ENCODE data around the gene MTHFSD. TPM values are rescaled to one million over a fixed set of nuclear protein-coding genes. Genes with fewer than 3 reads are reported as not detected.

MTHFSD gene
- total RNA-seq, 6 experiments from 2014 or later, result 5.9 to 11.6 (median 9.0) TPM

DNA sequence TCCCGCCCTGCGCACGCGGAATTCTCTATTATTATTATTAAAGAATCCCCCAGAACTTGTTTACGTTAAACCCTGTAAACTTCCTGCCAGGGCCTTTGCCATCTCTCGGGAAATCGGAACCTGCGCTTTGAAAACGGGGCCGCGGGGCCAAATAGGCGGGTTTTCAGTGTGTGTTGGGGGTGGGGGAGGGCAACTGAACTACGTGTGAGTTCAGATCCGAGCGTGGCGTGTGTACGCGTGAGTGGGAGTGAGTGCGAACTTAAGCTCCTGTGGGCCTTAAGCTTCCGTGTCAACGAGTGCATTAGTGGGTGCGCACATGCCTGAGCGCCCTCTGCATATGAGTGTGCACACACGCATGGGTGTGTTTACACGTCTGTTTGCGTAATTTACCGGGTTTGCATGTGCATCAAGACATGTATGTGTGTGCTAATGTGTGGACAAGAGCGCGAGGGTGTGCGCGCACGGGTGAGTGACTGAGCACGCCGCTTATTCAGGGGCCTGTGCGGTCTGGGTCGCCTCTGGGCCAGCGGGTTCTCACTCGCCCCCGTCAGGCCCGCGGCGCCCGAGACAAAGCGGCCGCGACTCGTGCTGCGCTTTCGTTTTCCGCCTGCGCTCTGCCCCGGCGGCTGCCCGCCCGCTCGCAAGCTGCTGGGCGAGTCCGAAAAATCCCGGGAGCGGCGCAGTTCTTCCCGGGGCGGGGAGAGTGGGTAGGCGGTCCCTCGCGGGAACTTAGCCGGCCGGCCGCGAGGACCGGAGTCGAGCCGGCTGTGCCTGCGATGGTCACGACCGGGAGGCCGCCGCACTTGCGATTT is 45.9 kb downstream of the MTHFSD start:
- H3K4me1 ChIP-seq, result peaks cover 0 to 22% (median 0%) of the 10 kb centered on the region in 4 donors
- intact Hi-C loops (cut with DNase I), result no loop called here
- 0% methylated on average over 26 of the region's 79 CpGs for WGBS (ENCODE audit: insufficient coverage, low coverage, low lambda C conversion rate, missing lambda C conversion rate)

DNA sequence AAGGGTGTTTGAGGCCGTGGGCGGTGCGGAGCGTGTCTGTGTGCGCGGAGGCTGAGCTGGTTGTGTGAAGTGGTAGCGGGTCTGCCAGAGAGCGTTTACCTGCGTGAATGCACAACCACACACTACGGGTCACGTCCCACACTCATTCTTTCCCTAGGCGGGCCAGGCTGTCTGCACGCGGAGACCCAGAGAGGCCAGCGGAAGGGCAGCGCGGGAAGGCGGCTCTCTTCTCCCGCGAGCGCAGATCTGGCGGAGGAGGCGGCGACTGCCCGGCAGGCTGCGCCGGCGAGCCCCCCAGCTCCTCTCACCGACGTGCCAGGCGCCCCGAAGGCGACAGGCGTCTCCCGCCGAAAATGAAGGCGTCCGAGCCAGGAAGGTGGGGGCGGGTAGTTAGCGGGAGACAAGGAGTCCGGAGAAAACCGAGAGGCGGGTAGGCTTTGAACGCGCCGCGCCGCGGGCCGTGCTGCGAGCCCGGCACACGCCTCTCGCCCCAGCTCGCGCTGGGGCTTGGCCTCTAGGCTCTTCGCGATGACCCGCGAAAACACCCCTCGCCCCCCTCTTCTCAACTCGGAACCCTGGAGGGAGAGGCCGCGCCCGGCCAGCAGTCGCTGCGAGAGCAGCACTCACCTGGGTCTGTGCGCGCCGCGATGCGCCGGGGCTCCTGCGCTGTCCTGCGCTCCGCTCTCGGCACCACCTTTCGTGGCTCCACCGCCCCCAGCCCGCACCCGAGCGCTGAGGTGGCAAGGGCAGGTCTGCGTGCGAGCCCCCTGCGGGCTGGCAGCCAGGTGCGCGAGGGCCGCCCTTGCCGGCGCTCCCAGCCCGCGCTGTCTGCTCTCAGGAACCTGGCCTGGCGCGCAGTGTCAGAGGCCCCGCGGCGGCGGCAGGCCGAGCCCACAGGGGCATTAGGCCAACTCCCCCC is 46.7 kb downstream of the MTHFSD start:
- DNase-seq, result no peak
- no peaks in the 10 kb centered on the region for H3K36me3 ChIP-seq
- H3K4me3 ChIP-seq, result peak overlapping the region; percentile 14 to 46 (median 44)
- intact Hi-C loops (cut with DNase I), result no loop called here
- 0% methylated on average over 6 of the region's 99 CpGs for WGBS (ENCODE audit: insufficient coverage, low coverage, low lambda C conversion rate, missing lambda C conversion rate)
- TF ChIP-seq, protein P1, sequence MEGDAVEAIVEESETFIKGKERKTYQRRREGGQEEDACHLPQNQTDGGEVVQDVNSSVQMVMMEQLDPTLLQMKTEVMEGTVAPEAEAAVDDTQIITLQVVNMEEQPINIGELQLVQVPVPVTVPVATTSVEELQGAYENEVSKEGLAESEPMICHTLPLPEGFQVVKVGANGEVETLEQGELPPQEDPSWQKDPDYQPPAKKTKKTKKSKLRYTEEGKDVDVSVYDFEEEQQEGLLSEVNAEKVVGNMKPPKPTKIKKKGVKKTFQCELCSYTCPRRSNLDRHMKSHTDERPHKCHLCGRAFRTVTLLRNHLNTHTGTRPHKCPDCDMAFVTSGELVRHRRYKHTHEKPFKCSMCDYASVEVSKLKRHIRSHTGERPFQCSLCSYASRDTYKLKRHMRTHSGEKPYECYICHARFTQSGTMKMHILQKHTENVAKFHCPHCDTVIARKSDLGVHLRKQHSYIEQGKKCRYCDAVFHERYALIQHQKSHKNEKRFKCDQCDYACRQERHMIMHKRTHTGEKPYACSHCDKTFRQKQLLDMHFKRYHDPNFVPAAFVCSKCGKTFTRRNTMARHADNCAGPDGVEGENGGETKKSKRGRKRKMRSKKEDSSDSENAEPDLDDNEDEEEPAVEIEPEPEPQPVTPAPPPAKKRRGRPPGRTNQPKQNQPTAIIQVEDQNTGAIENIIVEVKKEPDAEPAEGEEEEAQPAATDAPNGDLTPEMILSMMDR (IDR thresholded peaks at IDR 0.05), result no peak
- TF ChIP-seq POLR2A (IDR thresholded peaks at IDR 0.05), result no peak
- ATAC-seq, result no peak
- H3K9me3 ChIP-seq, result no peaks in the 10 kb centered on the region
- peak overlapping the region; percentile 36 to 65 (median 51) for H3K27ac ChIP-seq
- H3K4me1 ChIP-seq, result peaks cover 0 to 22% (median 0%) of the 10 kb centered on the region in 4 donors
- H3K27me3 ChIP-seq, result peaks cover 0 to 49% of the 10 kb centered on the region in 2 donors

More for the DNA sequence above, 45.9 kb downstream of the MTHFSD start:
- H3K27ac ChIP-seq, result peak overlapping the region; percentile 36 to 51 (median 44)
- ATAC-seq (peak; percentile 41 to 67 (median 54)), DNase-seq (peak in 1 of 3 donors; percentile 57)
- no peaks in the 10 kb centered on the region for H3K36me3 ChIP-seq
- H3K4me3 ChIP-seq, result peak overlapping the region; percentile 26 to 46 (median 44)
- TF ChIP-seq, protein P1 (IDR thresholded peaks at IDR 0.05), result no peak
- no peak for TF ChIP-seq POLR2A (IDR thresholded peaks at IDR 0.05)
- no peaks in the 10 kb centered on the region for H3K9me3 ChIP-seq
- peaks cover 0 to 57% of the 10 kb centered on the region in 2 donors for H3K27me3 ChIP-seq

GRCh38 chr16:86507173-86508027 is 47.6 kb downstream of the MTHFSD start:
- Histone ChIP-seq H3K36me3 (no peaks in the 10 kb centered on the region), H3K4me3 (peak overlapping the region in 1 of 3 donors; percentile 46), H3K9me3 (no peaks in the 10 kb centered on the region), H3K27ac (peak overlapping the region in 1 of 3 donors; percentile 51), H3K27me3 (peaks cover 0 to 46% of the 10 kb centered on the region in 2 donors), H3K4me1 (peaks cover 0 to 22% (median 0%) of the 10 kb centered on the region in 4 donors)
- no peak for ATAC-seq
- intact Hi-C loops (cut with DNase I), result no loop called here
- TF ChIP-seq, protein P1 (IDR thresholded peaks at IDR 0.05), result no peak
- no peak for TF ChIP-seq POLR2A (IDR thresholded peaks at IDR 0.05)
- no peak for DNase-seq
- WGBS (ENCODE audit: insufficient coverage, low coverage, low lambda C conversion rate, missing lambda C conversion rate), result 11% methylated on average over 11 of the region's 37 CpGs

All from right lobe of liver (tissue), 6 donors.